ENCODE measurements around the gene UBE2H. TPM values are rescaled to one million over a fixed set of nuclear protein-coding genes. Genes with fewer than 3 reads are reported as not detected.

UBE2H gene
- total and polyA plus RNA-seq, 10 of the 15 experiments (the other 5 are each of a cell fraction or from before 2014, with no cell fraction given), result 15.6 to 75.5 (median 32.8) TPM

- TF ChIP-seq BCLAF1 (IDR thresholded peaks at IDR 0.05), result no peak
- TF ChIP-seq SKIL (IDR thresholded peaks at IDR 0.05; ENCODE audit: low read depth, poor library complexity, severe bottlenecking), result no peak
- TF ChIP-seq CBX5 (IDR thresholded peaks at IDR 0.05; ENCODE audit: low read depth), result no peak
- TF ChIP-seq NR2C2 (IDR thresholded peaks at IDR 0.05; ENCODE audit: borderline replicate concordance, control insufficient read depth, insufficient read length, low read depth), result no peak
Observed at GRCh38 chr7:129803546-129804081, 149.1 kb downstream of the UBE2H start (continued).

- no peak for DNase-seq (ENCODE audit: low read depth, low spot score)
- no peaks in the 10 kb centered on the region; a peak in 1 of 4 replicates for H3K27me3 ChIP-seq (replicated peaks in 1 of 2; ENCODE audit: control insufficient read depth in 2 of 2, insufficient read depth in 2 of 2, low read length in 1 of 2)
- intact Hi-C loops (cut with micrococcal nuclease; ENCODE audit: unreplicated experiment) (no loop called here), in situ Hi-C loops (cut with MboI) (no loop called here)
- BruUV-seq (replicated peaks), result no TSS peak
- ChIA-PET CTCF (no interaction called here), SMC1A (ENCODE audit: uncharacterized antibody, unreplicated experiment) (no interaction called here), RAD21 (ENCODE audit: unreplicated experiment) (no interaction called here), POLR2A (no interaction called here)
- no peaks in the 10 kb centered on the region for H3K4me1 ChIP-seq (ENCODE audit: control insufficient read depth, insufficient read depth, low read length)
- 48% methylated on average over 5 of the region's 5 CpGs for WGBS (ENCODE audit: insufficient coverage, insufficient replicate concordance, low lambda C conversion rate, missing lambda C conversion rate)
- TF ChIP-seq NR2C1 (IDR thresholded peaks at IDR 0.05), result peak; percentile 20; the same call in 1 of the 2 replicates
- TF ChIP-seq NRF1 (conservative IDR thresholded peaks at IDR 0.05; ENCODE audit: low read depth, low read length), result no peak
- TF ChIP-seq CBFB (IDR thresholded peaks at IDR 0.05; ENCODE audit: low read depth), result no peak
- no peak overlapping the region for H3K4me2 ChIP-seq (ENCODE audit: control insufficient read depth, insufficient read depth)
- H2AFZ ChIP-seq (ENCODE audit: control insufficient read depth, low read depth, low read length), result no peak overlapping the region
- no peak overlapping the region for H3K4me3 ChIP-seq
- no peaks in the 10 kb centered on the region for H4K20me1 ChIP-seq (ENCODE audit: control insufficient read depth, insufficient read depth)
- H3K27ac ChIP-seq (ENCODE audit: control insufficient read depth, insufficient read depth), result no peak overlapping the region
- FAIRE-seq, result no peak
- no peak overlapping the region for H3K9ac ChIP-seq (ENCODE audit: control insufficient read depth, insufficient read depth, low read length)
- H3K36me3 ChIP-seq (ENCODE audit: control insufficient read depth in 2 of 2, insufficient read depth in 2 of 2, low read length in 1 of 2), result no peaks in the 10 kb centered on the region
- no peaks in the 10 kb centered on the region for H3K9me3 ChIP-seq (replicated peaks; ENCODE audit: control insufficient read depth, insufficient read depth, low read length)
- ATAC-seq, result no peak
- no peaks in the 10 kb centered on the region for H3K79me2 ChIP-seq (ENCODE audit: control insufficient read depth, insufficient read depth, low read length)
Observed at GRCh38 chr7:129801882-129802281, 150.9 kb downstream of the UBE2H start.

Data from GM12878 (cell line).